Suppressor macrophage (primary cell): ENCODE data around the gene RGS9.

Experiments
- DNase-seq, 4 experiments: peaks; one replicate each; pipeline ENCODE4 v3.0.0-alpha.2; 2020 to 2022

Gene RGS9

DNA sequence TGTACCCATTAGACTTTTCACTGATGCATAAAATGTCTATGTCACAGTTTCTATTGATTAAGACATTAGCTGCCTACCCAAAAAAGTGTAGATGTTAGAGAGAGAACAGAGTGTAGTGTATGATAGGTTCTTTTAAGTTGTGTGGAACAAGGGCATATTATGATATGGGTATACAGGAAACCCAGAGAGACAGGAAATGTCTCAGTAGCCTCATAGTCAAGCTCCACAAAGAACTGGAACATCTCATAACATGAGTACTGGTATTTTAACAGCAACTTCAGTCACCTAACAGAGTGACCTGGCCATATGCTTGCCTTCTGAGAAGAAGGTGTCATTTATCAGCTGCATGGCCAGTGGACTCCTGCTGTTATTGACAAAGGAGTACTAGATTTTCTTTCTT is 128.1 kb downstream of the RGS9 start:
- no peak for DNase-seq

DNA sequence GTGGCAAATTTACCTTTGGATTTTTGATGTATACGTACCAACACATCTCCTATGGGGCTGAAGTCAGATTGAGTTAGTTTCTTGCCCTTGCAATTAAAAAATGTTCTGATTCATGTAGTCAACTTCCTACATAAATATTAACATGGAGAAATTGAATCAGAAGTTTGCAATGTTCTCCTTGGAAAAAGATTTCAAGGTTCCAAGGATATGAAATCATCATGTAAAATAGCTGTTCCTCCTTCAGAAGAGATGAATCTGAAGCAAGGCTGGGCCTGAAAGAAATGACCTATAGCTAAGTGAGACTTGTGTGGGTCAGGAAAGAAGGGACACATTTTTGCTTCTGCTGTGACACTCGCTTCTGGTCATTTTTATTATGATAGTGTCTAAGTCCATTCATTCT is 131.7 kb downstream of the RGS9 start:
- no peak for DNase-seq

DNA sequence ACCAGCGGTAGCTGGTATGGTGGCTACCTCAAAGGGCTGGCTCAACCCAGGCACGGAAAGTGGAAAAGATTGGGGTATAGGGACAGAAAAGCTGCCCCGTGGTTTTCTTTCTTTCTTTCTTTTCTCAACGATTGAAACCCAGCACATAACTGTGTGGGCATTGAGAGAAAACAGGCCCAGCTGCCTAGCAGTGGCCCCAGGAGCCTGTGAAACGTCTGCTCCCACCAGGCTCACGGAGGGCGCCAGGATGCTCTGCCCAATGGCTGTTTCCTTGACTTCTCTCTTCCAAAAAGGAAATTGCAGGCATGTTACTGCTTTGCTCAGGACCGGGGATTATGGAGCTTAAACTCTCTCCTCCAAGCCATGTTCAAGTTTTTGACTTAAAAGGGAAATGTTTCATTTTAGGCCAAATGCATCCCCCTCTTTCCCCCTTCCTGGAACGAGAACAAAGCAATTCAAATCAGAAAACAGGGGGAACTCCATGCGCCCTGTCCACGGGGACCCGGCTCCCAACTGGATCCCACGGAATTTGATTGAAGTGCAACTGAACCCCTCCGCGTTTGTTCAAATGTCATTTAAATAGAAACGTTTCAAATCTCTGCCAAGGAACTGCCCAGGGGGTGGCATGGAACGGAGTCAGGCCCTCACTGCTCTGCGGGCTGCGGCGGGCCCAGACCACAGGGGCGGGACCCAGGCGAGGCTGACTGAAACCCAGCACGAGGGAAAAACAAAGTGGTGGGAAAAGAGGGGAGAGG is 133.5 kb downstream of the RGS9 start:
- DNase-seq, result no peak

DNA sequence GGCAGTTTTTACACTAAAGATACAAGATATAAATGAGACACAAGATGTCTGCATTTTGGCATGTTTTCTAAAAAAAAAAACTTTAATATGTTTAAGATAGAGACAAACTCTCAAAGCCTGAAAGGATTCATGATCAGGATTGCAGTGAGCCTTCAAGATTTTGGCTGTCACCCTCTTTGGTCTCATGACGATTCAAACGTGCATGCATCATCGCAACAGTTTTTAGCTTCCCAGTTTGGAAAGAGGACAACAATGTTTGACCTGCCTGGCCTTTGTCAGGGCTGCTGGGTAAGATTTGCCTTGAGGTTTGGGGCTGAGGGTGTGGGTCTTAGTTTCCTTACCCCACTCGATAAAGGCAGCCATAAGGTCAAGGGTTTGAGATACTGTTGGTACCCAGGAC is 134.1 kb downstream of the RGS9 start:
- no peak for DNase-seq
